Stimulated activated CD4-positive, alpha-beta T cell treated with anti-CD3 and anti-CD28 coated beads, Interleukin-4, amount 100 ng/mL, for 48 hours (primary cell): ENCODE results near the gene CCDC200.
A peak's percentile ranks its signal among the peaks of the same experiment; 100 is the strongest.
"Not testable (repeated sequence)": the region's sequence is repeated elsewhere in the genome, so short reads cannot be mapped to it uniquely, and the experiment has no call there.

Source experiments
- DNase-seq, 2 donors: peaks; one replicate each; pipeline ENCODE4 v3.0.0-alpha.2; 2020; ENCODE audit warnings: low read depth in 2 of 2

Gene CCDC200

GRCh38 chr17:43228020-43228782 is at the start of gene CCDC200:
CCDC200 (minus strand) TSS chr17:43228623; CDS start chr17:43228554, 69 bp downstream.
- DNase-seq = not testable (repeated sequence)

- DNase-seq = not testable (repeated sequence)
These were observed 44.5 kb upstream of the CCDC200 start for GRCh38 chr17:43272914-43273313.

- DNase-seq = not testable (repeated sequence)
These were observed 44.1 kb upstream of the CCDC200 start for GRCh38 chr17:43272483-43272882.

GRCh38 chr17:43270552-43271504 is 42.4 kb upstream of the CCDC200 start:
- DNase-seq = not testable (repeated sequence)

- not testable (repeated sequence) for DNase-seq
These were observed 18.0 kb upstream of the CCDC200 start for GRCh38 chr17:43246456-43246855.

GRCh38 chr17:43240596-43241352 is 12.4 kb upstream of the CCDC200 start:
- DNase-seq = not testable (repeated sequence)

- not testable (repeated sequence) for DNase-seq
These were observed 11.2 kb upstream of the CCDC200 start for GRCh38 chr17:43239597-43239996.

- not testable (repeated sequence) for DNase-seq
These were observed 5.5 kb upstream of the CCDC200 start, which contains the start of gene RNU2-1 for GRCh38 chr17:43233877-43234276. RNU2-1 (minus strand) TSS chr17:43233977.

- not testable (repeated sequence) for DNase-seq
These were observed 4.8 kb upstream of the CCDC200 start for GRCh38 chr17:43233263-43233662.

- DNase-seq = peak in 1 of 2 donors; percentile 16
These were observed 3.7 kb upstream of the CCDC200 start for GRCh38 chr17:43232021-43232699.

- DNase-seq = not testable (repeated sequence)
These were observed 3.0 kb upstream of the CCDC200 start for GRCh38 chr17:43231205-43232020.

- DNase-seq = no peak
These were observed 2.0 kb downstream of the CCDC200 start for GRCh38 chr17:43226393-43226792.

GRCh38 chr17:43224146-43224705 is 4.2 kb downstream of the CCDC200 start:
- no peak for DNase-seq

- no peak for DNase-seq
These were observed 7.8 kb downstream of the CCDC200 start for GRCh38 chr17:43220511-43221125.

GRCh38 chr17:43219746-43220380 is 8.6 kb downstream of the CCDC200 start:
- DNase-seq = no peak

GRCh38 chr17:43219001-43219400 is 9.4 kb downstream of the CCDC200 start:
- no peak for DNase-seq

GRCh38 chr17:43217614-43218087 is 10.8 kb downstream of the CCDC200 start:
- no peak for DNase-seq

- DNase-seq = no peak
These were observed 11.4 kb downstream of the CCDC200 start for GRCh38 chr17:43216762-43217613.
